HG03342 (cell line): ENCODE results near the gene SYTL3.
"Not testable (repeated sequence)": the region's sequence is repeated elsewhere in the genome, so short reads cannot be mapped to it uniquely, and the experiment has no call there.

ENCODE experiments used
- ATAC-seq: cut with Tn5 transposase; IDR thresholded peaks from one replicate; pipeline ENCODE4 v1.9.1; 2021; ENCODE audit warnings: mild to moderate bottlenecking, moderate library complexity; ENCODE audit not compliant: unreplicated experiment

The SYTL3 gene

GRCh38 chr6:158686791-158687381 is 37.0 kb downstream of the SYTL3 start:
- peak; percentile 95 for ATAC-seq

GRCh38 chr6:158687506-158687905 is 37.7 kb downstream of the SYTL3 start:
- ATAC-seq: no peak

GRCh38 chr6:158688860-158689259 is 39.0 kb downstream of the SYTL3 start:
- ATAC-seq: no peak

GRCh38 chr6:158694913-158695312 is 45.1 kb downstream of the SYTL3 start:
- no peak for ATAC-seq

- ATAC-seq: no peak
Observed at GRCh38 chr6:158697811-158698210, 48.0 kb downstream of the SYTL3 start.

GRCh38 chr6:158698931-158699330 is 49.1 kb downstream of the SYTL3 start:
- no peak for ATAC-seq

- not testable (repeated sequence) for ATAC-seq
Observed at GRCh38 chr6:158701268-158701667, 51.4 kb downstream of the SYTL3 start.

- ATAC-seq: no peak
Observed at GRCh38 chr6:158703111-158703836, 53.4 kb downstream of the SYTL3 start.

GRCh38 chr6:158703837-158704822 is 54.3 kb downstream of the SYTL3 start:
- peak; percentile 95 for ATAC-seq

GRCh38 chr6:158705386-158706126 is 55.7 kb downstream of the SYTL3 start:
- no peak for ATAC-seq

- no peak for ATAC-seq
Observed at GRCh38 chr6:158706369-158706982, 56.6 kb downstream of the SYTL3 start.

GRCh38 chr6:158707120-158707820 is 57.4 kb downstream of the SYTL3 start:
- no peak for ATAC-seq

GRCh38 chr6:158707821-158708195 is 58.0 kb downstream of the SYTL3 start:
- ATAC-seq: no peak

GRCh38 chr6:158708239-158708638 is 58.4 kb downstream of the SYTL3 start:
- ATAC-seq: no peak

GRCh38 chr6:158709809-158710208 is 60.0 kb downstream of the SYTL3 start:
- ATAC-seq: no peak

GRCh38 chr6:158711264-158711663 is 61.4 kb downstream of the SYTL3 start:
- no peak for ATAC-seq

- no peak for ATAC-seq
Observed at GRCh38 chr6:158713469-158713868, 63.6 kb downstream of the SYTL3 start.

GRCh38 chr6:158714706-158715105 is 64.9 kb downstream of the SYTL3 start:
- no peak for ATAC-seq
